GM18951 (cell line): ENCODE data around the gene OR2T5.
"Not testable (repeated sequence)": the region's sequence is repeated elsewhere in the genome, so short reads cannot be mapped to it uniquely, and the experiment has no call there.

ENCODE experiments used
- POLR2A ChIP-seq: IDR thresholded peaks from 4 replicates; pipeline ENCODE4 v1.6.1; 2011; ENCODE audit warnings: mild to moderate bottlenecking; ENCODE audit not compliant: insufficient read length, insufficient read depth; ENCODE audit errors: extremely low read depth
- in situ Hi-C: fragments of 300-500 bp; cut with MboI; formaldehyde crosslinking; loops from one replicate; pipeline ENCODE4 v1.12.0; 2022; ENCODE audit warnings: low sequenced_read_pairs, mixed read lengths, inconsistent platforms; ENCODE audit not compliant: unreplicated experiment

The OR2T5 gene

GRCh38 chr1:248500305-248501035 is 12.1 kb downstream of the OR2T5 start:
- in situ Hi-C loops: not testable (repeated sequence)

- in situ Hi-C loops: not testable (repeated sequence)
Measured at GRCh38 chr1:248507773-248508172, 19.4 kb downstream of the OR2T5 start, which contains the start of gene OR2G6. Gene OR2G6 (plus strand): TSS chr1:248508073. CDS start chr1:248521647, 13,574 bp downstream.

- in situ Hi-C loops: not testable (repeated sequence)
Measured at GRCh38 chr1:248510217-248510616, 21.8 kb downstream of the OR2T5 start.

GRCh38 chr1:248521856-248522255 is 33.5 kb downstream of the OR2T5 start:
- in situ Hi-C loops: no loop called here
- no peak for TF ChIP-seq POLR2A

- in situ Hi-C loops: not testable (repeated sequence)
Measured at GRCh38 chr1:248537449-248537848, 49.1 kb downstream of the OR2T5 start.
